HG03378 (cell line): Measurements from ENCODE around the gene SELENOK.
"Not testable (repeated sequence)": the region's sequence is repeated elsewhere in the genome, so short reads cannot be mapped to it uniquely, and the experiment has no call there.

ENCODE experiments used
- ATAC-seq: cut with Tn5 transposase; IDR thresholded peaks from one replicate; pipeline ENCODE4 v1.9.1; 2021; ENCODE audit warnings: mild to moderate bottlenecking, moderate library complexity; ENCODE audit not compliant: unreplicated experiment

SELENOK gene

GRCh38 chr3:53891497-53892285, at the start of gene SELENOK:
Gene SELENOK, minus strand, starts transcription at chr3:53891859.
- ATAC-seq = peak; percentile 97

- no peak for ATAC-seq
These were observed 49.5 kb upstream of the SELENOK start for GRCh38 chr3:53941184-53941583.

DNA sequence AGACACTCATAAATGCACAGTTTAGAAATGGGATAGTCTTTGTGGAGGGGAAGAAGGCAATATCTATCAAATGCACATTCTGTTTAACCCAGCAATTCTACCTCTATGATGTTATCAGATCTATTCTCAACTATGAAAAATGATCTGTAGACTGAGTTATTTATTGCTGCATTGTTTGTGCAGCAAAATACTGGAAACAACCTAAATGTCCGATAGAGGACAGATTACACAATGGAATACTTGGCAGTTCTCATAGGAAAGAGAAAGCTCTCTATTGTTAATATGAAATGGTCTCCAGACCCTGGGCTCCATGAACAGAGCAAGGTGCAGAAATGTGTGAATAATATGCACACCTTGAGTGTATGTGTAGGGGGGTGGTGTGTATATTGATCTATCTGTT, 49.0 kb upstream of the SELENOK start:
- ATAC-seq = no peak

DNA sequence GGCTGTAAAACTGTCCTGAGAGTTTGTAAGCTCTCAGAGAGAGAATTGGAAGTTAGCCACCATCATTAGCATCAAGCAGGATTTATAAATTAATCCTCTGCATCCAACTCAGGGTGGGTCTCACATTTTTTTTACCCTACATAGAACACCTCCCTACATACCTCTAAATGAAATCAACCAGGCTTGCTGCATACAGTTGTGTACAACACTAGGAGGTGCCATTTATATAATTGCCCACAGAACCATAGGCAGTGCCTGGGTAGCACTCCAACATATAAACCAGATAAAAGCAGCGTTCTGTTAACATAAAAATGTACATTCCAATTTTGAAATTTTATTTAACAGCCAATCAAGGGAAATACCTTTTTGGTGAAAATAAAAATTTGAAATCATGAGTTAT, 48.2 kb upstream of the SELENOK start:
- ATAC-seq = no peak

DNA sequence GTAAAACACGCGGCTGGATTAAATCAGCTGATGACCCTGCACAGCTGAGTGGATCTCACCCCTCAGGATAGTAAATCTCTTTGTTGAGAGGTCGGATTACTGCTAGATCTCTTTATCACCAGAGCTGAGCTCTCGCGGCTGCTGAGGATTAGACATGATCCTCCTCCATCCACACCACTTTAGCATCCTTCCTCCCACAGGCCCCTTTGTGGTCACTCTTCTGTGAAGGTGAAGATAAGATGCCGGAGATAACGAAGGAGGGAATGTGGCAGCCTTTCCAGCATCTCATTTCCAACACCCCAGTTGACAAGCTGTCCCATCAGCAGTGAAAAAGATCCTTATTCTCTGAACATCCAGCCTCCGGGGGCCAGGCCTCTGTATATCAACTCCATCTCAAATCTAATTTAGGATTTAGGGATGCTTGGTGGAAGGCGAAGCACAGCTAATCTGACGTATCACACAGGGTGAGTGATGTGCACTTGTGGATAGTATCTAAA, 47.5 kb upstream of the SELENOK start:
- no peak for ATAC-seq

- peak; percentile 62 for ATAC-seq
These were observed 47.0 kb upstream of the SELENOK start for GRCh38 chr3:53938645-53939044.

- no peak for ATAC-seq
These were observed 44.7 kb upstream of the SELENOK start for GRCh38 chr3:53936347-53936746.

GRCh38 chr3:53935283-53935901, 43.7 kb upstream of the SELENOK start:
- no peak for ATAC-seq

DNA sequence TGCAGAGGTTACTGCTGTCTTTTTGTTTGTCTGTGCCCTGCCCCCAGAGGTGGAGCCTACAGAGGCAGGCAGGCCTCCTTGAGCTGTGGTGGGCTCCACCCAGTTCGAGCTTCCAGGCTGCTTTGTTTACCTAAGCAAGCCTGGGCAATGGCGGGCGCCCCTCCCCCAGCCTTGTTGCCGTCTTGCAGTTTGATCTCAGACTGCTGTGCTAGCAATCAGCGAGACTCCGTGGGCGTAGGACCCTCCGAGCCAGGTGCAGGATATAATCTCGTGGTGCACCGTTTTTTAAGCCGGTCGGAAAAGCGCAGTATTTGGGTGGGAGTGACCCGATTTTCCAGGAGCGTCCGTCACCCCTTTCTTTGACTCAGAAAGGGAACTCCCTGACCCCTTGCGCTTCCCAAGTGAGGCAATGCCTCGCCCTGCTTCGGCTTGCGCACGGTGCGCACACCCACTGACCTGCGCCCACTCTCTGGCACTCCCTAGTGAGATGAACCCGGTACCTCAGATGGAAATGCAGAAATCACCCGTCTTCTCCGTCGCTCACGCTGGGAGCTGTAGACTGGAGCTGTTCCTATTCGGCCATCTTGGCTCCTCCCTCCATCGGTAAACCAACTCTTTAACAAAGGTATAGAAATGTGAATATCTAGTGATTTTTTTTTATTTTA, 35.7 kb upstream of the SELENOK start:
- not testable (repeated sequence) for ATAC-seq

- no peak for ATAC-seq
These were observed 29.6 kb upstream of the SELENOK start for GRCh38 chr3:53921296-53921695.

DNA sequence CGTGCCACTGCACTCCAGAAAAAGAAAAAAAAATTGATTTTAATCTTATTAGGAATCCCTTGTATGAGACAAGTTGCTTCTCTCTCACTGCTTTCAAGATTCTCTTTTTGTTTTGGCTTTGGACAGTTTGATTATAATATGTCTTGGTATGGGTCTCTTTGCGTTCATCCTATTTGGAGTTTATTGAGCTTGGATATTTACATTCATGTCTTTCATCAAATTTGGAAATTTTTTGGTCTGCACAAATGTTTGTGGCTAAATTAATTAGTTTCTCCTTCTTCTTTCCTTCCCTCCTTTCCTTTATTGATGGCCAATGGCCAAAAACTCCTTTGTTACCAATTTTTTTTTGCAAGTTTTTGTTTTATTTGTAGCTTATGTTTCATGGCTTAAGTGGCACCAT, 28.1 kb upstream of the SELENOK start:
- ATAC-seq = no peak

GRCh38 chr3:53913401-53913800, 21.7 kb upstream of the SELENOK start:
- no peak for ATAC-seq

DNA sequence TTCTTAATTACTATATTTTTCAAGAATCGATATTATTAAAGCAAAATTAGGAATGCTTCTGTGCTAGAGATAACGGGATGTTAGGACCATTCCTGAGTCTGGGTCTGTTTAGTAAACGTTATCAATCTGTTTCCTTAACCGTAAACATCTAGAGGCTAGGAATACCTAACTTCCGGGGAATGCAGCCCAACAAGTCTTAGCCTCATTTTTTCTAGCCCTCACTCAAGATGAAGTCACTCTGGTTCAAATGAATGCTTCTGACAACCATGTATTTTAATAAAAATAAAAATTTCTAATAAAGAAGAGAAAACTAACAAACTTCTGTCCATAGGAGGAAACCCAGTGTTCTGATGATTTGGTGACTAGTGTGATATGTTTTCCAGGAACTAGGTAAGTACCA, 11.1 kb upstream of the SELENOK start:
- no peak for ATAC-seq

DNA sequence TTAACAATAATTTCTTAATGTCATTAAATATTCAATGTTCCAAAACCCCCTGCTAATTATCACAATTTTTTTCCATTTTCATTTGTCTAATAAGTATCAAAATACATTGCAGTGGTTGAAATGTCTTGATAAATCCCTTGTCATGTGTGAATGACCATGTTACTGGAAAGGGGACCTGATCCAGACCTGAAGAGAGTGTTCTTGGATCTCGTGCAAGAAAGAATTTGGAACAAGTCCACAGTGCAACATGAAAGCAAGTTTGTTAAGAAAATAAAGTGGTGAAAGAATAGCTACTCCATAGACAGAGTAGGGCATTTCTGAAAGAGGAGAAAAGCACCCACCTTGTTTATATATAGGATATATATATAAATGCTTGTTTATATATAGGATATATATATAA, 10.4 kb upstream of the SELENOK start:
- ATAC-seq = no peak

- no peak for ATAC-seq
These were observed 9.1 kb upstream of the SELENOK start for GRCh38 chr3:53900666-53901331.

DNA sequence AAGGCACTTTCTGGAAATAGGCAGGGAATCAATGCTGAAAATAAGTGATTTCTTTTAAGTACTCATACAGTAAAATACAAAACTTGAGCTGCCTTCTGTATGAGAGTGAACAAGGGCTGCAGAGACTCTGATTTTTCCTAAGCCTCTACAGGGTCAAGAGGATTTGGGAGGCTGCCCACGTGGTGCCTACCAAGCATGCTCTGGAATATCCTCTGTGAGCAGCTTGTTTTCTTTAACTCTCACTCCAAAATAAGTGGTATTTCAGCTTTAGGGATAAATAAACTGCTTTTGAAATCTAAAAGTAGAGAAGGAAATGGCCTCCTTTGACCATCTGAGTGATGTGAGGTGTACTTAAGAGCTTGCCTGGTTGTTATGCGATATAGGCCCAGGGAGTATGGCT, 8.1 kb upstream of the SELENOK start:
- no peak for ATAC-seq

- no peak for ATAC-seq
These were observed 603 bp upstream of the SELENOK start for GRCh38 chr3:53892286-53892637.

DNA sequence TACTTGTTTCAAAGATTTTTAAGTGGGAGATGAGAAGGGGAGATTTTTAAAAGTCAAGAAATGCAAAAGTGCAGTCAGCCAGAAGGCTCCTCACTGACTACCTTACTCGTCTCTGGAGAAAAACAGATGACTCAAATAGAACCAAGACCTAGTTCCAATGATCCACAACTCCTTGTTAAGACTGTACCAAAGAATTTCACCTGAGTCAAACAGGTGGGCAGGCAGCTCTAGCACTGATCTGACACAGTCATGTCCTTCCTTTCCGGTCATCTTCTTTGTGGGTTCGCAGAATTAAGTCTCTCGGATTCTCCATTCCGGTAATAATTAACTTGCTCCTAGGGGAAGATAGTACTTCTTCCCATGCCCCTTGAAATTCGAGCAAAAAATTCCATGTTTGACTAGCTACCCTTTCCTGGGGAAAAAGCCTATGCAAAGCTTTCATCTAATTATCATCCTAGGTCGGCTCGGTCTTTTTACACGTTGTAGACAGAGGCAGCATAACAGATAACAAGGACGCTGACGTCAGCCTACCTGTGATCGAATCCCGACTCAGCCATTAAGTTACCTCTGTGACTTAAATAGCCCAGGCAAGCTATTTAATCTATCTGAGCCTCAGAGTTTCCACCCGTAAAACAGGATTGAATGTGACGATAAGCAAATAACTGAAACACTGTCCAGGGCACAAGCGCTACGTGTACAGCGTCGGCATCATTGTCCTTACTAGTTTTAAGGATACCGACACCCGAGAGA, 758 bp downstream of the SELENOK start:
- no peak for ATAC-seq

DNA sequence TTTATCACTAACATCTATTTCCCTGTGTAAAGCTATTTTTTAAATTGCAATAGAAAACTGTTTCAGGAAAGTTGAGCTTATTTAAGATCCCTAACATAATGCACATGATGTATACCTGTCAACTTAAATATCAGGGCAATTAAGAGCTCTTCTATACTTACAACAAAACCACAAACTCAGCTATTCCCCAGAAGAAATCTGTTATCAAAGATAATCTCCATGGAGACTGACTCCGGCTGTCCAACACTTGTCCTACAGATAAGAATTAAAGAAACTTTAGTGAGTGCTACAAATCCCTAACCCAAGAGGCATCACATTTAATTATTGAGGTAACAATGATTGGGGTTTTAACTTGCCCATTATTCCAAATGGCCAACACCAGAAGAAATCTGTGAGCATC, 3.4 kb downstream of the SELENOK start:
- no peak for ATAC-seq

- no peak for ATAC-seq
These were observed 4.2 kb downstream of the SELENOK start for GRCh38 chr3:53887446-53887845.

DNA sequence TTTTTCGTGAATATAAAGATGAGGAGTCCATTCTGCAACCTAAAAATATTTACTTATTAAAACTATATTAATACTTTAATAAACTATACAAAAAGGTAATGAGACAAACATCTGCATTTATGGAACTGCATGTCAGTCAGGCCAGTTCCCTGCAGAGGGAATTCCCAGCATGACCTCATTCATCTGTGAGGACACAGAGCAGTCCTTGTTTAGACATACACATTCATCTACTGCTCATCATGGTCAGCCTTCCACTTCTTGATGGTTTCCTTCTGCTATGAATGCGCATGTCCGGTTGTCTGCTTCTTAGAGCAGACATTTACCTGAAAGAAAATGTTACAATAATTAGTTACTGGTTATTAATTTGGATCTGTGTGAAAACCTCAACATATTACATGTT, 6.4 kb downstream of the SELENOK start:
- ATAC-seq = no peak
